ENCODE data around the gene TBC1D13.

TBC1D13 gene

DNA sequence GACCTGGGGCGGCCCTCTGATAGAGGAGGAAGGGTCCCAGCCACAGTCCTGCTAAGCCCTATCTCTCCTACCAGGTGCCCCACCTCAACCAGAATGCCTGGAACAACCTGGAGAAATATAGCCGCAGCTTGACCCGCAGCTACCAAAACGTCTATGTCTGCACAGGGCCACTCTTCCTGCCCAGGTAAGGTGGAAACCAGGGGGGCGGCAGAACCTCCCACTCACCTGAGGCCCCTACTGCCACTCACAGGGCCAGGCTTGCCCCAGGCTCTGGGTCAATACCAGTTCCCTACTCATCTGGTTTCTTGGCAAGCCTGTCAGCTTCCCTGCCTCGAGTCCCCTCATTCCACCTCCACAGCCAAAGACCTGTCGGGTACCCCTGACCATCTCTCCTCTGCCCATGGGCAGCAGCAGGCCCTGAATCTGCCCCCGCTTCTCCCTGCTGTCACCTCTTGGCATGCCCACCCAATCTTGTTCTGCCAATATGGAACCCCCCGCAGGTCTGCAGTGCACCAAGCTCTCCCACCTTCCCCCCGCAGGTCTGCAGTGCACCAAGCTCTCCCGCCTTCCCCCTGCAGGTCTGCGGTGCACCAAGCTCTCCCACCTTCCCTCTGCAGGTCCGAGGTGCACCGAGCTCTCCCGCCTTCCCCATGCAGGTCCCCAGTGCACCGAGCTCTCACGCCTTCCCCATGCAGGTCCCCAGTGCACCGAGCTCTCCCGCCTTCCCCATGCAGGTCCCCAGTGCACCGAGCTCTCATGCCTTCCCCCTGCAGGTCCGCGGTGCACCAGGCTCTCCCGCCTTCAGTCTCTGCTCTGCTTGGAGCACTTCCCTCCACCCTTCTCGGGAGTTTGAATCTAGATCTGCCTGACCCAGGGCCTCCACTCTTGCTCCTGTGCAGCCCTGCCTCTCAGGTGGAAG is 33.9 kb downstream of the TBC1D13 start:
- no peak for DNase-seq (ENCODE audit: low read depth in 2 of 2, low spot score in 1 of 2)

DNA sequence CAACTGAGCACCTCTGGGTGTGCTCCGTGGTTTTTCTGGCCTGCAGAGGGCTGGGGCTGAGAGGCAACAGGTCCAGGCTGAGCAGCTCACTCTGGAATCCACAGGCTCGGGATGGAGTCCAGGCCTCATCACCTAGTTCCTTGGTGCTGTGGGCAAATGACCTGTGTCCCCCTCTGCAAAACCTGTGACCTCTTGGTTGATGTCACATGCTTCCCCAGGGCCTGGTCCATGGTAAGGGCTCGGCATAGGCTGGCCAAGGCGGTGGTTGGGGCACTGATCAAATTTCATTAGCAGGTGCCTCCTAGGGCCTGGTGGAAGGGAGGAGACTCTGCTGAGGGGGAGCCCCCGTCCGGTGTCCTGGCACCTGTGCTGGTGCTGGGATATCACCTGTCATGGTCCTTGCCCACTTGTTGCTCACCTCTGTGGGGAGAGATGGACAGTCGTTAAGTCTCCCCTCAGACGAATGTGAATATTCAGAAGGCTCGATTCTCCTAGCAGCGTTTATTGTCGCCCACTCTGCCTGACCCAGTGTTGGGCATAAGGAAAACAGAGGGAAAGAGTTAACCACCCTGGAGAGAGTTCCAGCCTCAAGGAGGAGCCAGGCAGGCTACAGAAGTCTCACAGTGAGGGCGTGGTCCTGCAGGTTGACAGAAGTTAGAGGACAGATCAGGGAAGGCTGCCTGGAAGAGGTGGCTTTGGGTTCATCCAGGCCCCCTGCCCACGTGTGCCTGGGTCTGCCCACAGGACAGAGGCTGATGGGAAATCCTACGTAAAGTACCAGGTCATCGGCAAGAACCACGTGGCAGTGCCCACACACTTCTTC is 34.7 kb downstream of the TBC1D13 start:
- DNase-seq (ENCODE audit: low read depth in 2 of 2, low spot score in 1 of 2), result no peak

DNA sequence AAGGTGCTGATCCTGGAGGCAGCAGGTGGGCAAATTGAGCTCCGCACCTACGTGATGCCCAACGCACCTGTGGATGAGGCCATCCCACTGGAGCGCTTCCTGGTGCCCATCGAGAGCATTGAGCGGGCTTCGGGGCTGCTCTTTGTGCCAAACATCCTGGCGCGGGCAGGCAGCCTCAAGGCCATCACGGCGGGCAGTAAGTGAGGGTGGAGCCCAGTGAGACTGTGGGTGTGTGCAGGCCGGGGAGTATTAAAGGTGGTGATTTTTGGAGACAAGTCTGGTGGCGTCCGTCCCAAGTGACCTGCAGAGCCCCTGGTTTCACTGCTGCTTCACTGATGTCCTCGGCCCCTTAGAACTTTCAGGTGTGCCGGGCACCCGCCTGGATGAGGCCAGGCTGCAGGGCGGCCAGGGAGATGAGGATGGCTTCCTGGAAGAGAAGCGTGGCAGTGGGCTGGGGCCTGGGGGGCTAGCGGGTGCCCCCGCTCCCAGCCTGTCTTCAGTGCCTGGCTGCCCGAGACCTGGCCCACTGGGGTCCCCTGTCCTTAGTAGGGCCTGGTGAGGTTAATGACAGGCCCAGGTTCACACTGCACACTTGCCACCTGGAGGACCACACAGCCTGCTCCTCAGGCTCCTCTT is 35.5 kb downstream of the TBC1D13 start:
- DNase-seq (ENCODE audit: low read depth in 2 of 2, low spot score in 1 of 2), result no peak

DNA sequence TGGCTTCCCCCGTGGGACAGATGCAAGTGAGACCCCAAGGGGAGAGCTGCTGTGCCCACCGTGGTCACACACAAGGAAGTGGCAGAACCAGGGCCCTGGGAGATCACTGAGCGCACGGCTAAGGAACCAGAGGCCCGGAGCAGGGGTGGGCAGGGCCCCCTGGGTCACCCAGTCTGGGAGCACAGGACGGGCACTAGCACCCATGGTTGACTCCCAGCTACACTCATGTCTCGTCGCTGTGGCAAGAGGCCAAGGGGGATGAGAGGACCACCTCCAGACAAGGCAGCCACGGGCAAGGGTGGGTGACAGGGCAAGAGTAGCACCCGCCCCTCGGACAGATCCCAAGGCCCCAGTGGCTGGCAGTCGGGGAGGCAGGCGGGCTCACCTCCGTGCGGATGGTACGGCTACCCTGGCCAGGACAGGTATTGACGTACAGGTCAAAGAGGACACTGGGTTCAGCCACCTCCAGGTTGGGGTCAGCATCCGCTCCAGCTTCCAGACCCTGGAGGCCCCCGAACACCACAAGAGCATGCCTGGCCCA is 36.4 kb downstream of the TBC1D13 start:
- DNase-seq (ENCODE audit: low read depth in 2 of 2, low spot score in 1 of 2), result no peak

DNA sequence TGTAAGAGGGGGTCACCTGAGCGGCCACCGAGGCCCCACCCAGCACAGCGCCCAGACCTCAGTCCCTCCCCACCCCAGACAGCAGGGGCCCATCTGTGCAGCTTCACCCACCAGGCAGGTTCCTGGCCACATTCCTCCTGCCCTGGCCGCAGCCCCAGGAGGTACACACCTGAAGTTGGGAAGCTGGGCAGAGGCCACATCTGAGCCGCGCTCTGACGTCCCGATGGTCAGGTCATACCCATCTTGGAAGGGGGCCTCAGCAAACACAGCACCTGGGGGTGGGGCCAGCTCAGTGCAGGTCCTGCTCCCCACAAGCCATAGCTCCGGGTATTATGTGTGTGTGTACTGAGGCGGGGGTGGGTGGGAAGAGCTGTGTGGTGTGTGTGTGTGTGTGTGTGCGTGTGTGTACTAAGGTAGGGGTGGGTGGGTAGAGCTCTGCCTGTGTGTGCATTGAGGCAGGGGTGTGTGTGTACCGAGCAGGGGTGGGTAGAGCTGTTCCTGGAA is 36.9 kb downstream of the TBC1D13 start:
- DNase-seq (ENCODE audit: low read depth in 2 of 2, low spot score in 1 of 2), result no peak

DNA sequence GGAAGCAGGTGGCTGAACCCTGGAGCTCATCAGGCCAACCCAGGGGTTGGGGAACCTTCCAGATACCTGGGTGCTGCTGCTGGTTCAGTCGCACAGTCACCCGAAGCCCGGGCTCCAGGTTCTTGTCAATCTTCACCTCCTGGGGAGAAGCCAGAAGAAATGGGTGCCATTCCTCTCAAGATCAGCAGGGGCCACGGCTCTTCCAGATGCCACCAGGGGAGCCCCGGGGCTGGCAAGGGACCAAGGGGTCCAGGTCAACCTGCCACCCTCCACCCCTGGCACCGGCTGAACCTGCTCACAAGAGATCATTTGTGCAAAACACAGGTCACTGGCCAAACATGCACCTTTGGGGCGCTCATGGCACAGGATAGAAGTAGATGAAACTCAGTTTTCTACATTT is 37.9 kb downstream of the TBC1D13 start:
- no peak for DNase-seq (ENCODE audit: low read depth in 2 of 2, low spot score in 1 of 2)

DNA sequence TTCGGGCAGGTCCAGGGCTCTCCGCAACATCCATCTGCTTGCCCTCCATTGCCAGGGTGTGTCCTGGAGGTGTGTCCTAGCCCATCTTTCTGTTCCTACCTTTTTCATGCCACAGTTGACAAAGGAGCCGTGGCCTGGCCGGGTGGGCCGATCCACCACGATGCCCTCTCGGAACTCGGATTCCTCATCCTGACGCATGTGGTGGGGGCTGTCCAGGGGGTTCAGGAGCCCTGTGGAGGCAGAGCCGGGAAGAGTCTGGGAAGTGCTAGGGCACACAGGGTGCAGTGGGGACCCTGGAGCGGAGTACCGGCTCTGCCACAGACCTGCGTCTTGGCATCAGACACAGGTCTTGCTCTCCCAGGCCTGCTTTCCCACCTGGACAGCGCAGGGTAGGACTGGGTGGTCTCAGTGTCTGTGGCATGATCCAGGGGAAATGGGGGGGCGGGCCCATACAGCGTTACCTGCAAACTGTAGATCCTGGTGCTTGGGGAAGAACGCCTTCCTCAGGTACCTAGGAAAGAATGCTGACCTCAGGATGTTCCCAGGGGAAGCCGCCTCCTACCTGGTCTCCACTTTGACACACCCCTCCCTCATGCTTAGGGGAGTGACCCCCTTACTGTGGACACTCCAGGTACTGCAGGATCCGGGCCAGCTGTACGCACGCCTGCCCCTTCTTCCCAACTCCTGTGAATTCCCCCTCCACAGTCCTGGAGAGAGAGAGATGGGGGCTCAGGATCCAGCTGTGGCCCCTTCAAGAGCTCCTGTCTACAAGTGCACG is 39.1 kb downstream of the TBC1D13 start:
- no peak for DNase-seq (ENCODE audit: low read depth in 2 of 2, low spot score in 1 of 2)

DNA sequence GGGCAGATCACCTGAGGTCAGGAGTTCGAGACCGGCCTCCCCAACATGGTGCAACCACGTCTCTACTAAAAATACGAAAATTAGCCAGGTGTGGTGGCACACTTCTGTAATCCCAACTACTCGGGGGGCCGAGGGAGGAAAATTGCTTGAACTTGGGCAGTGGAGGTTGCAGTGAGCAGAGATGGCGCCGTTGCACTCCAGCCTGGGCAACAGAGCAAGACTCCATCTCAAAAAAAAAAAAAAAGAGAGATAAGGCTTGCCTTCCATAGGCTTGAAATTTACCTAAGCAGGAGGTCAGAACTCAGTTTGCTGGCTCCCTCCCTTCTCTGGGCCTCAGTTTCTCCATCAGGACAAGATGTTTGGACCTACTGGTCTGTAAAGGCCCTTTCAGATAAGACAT is 41.2 kb downstream of the TBC1D13 start:
- no peak for DNase-seq (ENCODE audit: low read depth in 2 of 2, low spot score in 1 of 2)

DNA sequence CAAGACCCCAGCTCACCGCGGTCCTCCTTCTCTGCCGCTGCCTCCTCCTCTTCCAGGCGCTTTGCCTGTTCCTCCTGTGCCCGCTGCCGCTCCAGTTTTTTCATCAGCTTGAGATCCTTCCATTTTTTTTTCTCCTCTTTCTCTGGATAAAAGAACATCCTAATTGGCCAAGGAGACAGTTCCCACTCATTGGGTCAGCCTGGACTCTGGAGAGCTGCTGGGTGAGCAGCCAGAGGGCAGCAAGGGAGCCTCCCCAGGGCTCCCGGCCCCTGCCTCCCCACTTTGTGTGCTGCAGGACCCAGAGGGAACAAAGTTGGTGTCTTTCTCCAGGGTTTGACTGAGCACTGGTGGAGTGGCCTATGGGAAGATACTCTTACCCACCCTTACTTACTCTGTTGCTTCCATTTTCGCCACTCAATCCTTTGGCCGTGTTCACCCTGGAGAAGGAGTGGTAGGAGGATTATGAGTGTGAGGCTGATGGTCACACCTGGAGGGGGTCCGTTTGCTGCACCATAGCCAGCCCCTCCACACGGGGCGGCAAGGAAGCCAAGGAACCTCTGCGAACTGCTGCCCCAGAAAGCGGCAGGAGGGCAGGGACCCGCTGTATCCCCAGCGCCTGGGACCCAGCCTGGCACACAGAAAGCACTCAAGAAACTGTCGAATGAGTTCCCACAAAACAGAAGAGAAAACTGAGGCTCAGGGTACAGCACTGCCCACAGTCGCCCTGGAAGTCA is 41.8 kb downstream of the TBC1D13 start:
- DNase-seq (ENCODE audit: low read depth in 2 of 2, low spot score in 1 of 2), result no peak

DNA sequence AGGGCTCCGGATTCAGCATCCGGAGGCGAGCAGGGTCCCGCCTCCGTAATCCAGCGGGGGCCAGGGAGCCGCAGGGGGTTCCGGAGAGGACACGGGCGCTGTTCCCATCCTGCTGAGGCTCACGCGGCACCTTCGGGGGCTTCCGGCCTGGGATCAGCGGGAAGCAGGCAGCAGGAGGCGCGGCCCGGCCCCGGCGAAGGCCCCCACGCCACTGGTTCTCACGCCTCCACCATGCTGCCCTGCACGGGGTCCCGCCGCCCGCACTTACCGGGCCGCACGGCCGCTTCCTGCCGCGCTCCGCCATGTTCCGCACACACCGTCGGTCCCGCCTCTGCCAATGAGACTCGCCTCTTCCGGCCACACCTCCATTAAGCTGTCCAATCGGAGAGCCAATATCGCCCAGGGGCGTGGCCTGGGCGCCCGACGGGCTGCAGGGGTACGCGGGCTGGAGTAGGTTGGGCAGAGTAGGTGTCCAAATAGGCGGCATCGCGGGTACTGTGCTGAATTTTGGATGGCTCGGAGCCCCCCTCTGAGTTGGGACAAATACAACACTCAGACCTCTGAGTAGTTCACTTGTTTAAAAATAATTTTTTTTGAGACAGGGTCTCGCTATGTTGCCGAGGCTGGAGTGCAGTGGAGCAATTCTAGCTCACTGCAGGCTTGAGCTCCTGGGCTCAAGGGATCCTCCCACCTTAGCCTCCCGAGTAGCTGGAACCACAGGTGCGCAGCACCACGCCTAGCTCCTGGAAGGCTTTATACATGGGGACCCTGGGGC is 42.6 kb downstream of the TBC1D13 start, which contains the start of gene SPOUT1:
Gene SPOUT1, minus strand, starts transcription at position 318 of the 775 bp plus-strand sequence. Its CDS starts 14 bp downstream, at position 304.
- DNase-seq (ENCODE audit: low read depth in 2 of 2, low spot score in 1 of 2), result peak; percentile 82 to 86

DNA sequence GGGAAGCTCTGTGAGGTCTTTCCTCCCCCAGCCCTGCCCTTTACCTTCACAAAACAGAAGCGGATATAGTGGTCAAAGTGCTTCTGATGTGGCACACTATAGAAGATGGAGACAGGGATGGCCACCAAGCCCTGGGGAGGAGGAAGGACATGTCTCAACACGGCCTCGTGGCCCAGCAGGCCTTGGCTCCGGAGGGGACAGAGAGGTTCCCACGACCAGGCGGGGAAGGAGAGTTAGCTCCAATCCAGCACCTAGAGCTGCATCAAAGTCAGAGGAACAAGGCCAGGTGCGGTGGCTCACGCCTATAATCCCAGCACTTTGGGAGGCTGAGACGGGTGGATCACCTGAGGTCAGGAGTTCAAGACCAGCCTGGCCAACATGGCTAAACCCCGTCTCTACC is 46.6 kb downstream of the TBC1D13 start:
- DNase-seq (ENCODE audit: low read depth in 2 of 2, low spot score in 1 of 2), result no peak

DNA sequence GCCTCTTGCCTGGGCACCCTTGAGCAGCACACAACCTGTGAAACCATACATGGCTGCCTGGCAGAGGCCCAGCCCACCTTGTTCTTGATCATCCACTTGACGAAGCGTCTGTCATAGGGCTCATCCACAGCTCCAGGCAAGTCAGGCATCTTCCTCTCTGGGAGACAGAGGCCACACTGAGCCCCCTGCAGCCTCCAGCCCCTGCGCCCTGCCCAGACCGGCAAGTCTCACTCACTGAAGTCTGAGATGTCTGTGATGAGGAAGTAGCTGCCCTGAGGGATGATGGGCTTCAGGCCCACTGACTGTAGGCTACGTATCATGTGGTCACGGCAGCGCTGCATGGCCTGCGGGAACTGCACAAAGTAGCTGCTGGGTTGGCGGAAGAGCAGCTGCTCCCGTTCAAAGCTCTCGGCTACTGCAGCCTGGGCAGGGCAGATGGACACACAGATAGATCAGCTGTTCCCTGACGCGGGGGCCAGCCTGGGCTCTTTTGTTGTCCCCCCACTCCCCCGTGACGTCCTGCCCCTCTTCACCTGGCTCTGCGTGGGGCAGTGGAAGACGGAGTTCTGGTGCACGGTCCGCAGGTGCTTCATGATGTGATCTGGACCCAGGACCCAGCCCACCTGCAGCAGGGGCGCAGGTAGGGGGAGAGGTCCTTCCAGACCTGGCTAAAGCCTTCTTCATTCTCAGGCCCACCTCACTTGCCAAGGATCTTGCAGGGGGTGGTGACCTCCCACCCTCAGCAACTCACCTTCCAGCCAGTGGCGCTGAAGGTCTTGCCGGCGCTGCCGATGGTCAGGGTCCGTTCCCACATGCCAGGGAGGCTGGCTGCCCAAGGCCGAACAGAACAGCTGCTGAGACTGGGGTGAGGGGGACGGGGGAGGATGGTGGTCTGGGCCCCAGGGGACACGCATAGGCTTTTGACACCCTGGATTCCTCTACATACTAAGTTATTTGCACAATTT is 48.5 kb downstream of the TBC1D13 start:
- no peak for DNase-seq (ENCODE audit: low read depth in 2 of 2, low spot score in 1 of 2)

DNA sequence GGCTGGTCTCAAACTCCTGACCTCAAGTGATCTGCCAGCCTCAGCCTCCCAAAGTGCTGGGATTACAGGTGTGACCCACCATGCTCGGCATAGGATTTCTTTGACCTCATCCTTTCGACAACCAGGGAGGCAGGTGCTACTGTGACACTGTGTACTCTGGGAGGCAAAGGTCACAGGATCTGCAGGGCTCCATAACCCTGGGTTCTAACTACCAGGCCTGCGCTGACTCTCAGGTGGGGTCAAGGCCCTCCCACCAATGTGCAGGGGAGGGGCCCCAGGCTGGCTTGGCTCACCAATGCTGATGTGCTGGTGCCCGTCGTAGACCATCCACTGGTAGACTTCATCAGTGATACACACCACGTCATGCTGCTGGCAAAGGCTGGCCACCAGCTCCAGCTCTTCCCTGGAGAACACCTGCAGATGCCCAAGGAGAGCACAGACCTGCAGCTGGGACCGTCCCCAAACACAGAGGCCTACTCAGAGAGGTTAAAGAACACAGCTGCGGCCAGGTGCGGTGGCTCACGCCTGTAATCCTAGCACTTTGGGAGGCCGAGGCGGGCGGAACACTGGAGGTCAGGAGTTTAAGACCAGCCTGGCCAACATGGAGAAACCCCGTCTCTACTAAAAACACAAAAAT is 49.6 kb downstream of the TBC1D13 start:
- no peak for DNase-seq (ENCODE audit: low read depth in 2 of 2, low spot score in 1 of 2)

DNA sequence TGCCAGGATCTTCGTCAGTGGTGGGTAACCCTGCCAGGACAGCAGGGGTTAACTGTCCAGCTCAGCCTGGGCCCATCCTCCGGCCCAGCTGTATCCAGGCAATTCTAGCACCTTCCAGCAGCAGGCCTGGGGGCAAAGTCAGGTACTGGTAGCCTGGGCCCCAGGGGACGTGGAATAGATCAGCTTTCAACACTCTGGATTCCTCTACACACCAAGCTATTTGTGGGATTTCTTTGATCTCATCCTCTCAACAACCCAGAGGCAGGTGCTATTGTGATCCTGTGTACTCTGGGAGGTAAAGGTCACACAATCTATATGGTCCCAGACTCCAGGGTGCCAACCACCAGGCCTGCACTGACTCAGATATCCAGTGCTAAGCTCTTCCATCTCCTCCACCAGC is 51.3 kb downstream of the TBC1D13 start:
- DNase-seq (ENCODE audit: low read depth in 2 of 2, low spot score in 1 of 2), result no peak

DNA sequence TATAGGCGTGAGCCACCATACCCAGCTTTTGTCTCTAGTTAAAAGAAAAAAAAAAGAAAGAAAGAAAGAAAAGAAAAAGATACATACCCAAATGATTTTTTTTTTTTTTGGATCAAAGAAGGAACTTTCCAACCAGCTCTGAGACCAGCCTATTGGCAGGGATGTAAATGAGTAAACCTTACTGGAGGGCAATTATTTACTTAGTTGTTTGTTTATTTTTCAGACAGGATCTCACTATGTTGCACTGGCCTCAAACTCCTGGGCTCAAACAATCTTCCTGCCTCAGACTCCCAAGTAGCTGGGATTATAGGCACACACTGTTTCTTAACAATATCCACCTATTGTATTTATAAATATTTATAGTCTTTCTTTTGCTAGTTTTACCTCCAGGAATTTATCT is 53.5 kb downstream of the TBC1D13 start:
- no peak for DNase-seq (ENCODE audit: low read depth in 2 of 2, low spot score in 1 of 2)

DNA sequence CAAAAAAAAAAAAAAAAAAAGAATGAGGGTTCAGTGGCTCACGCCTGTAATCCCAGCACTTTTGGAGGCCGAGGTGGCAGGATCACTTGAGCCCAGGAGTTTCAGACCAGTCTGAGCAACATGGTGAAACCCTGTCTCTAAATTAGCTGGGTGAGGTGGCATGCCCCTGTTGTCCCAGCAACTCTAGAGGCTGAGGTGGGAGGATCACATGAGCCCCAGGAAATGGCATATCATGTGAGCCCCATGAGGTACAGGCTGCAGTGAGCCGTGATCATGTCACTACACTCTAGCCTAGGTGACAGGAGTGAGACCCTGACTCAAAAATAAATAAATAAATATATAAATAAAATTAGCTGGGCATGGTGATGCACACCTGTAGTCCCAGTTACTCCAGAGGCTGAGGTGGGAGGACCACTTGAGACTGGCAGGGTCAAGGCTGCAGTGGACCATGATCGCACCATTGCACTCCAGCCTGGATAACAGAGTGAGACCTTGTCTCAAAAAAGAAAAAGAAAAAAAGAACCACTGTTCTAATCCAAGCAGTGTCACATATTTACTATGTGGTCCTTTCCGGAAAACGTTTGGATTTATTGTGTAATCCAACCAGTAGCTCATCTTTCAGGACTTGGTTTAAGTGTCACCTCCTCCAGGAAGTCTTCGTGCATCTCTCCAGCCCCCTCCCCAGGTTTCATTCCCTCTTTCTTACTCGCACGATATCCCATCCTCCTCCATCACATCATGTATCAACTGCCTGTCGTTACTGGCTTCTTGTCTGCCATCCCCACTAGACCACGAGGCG is 54.8 kb downstream of the TBC1D13 start:
- DNase-seq (ENCODE audit: low read depth in 2 of 2, low spot score in 1 of 2), result no peak

Measured in stimulated activated CD8-positive, alpha-beta memory T cell treated with anti-CD3 and anti-CD28 coated beads, Interleukin-4, amount 100 ng/mL, for 1 hour (primary cell).